HG03095 (cell line): ENCODE results near the gene GPC1.
A peak's percentile ranks its signal among the peaks of the same experiment; 100 is the strongest.

ENCODE experiments used
- ATAC-seq: cut with Tn5 transposase; IDR thresholded peaks from one replicate; pipeline ENCODE4 v1.9.1; 2021; ENCODE audit warnings: moderate library complexity; ENCODE audit not compliant: unreplicated experiment

Gene GPC1

DNA sequence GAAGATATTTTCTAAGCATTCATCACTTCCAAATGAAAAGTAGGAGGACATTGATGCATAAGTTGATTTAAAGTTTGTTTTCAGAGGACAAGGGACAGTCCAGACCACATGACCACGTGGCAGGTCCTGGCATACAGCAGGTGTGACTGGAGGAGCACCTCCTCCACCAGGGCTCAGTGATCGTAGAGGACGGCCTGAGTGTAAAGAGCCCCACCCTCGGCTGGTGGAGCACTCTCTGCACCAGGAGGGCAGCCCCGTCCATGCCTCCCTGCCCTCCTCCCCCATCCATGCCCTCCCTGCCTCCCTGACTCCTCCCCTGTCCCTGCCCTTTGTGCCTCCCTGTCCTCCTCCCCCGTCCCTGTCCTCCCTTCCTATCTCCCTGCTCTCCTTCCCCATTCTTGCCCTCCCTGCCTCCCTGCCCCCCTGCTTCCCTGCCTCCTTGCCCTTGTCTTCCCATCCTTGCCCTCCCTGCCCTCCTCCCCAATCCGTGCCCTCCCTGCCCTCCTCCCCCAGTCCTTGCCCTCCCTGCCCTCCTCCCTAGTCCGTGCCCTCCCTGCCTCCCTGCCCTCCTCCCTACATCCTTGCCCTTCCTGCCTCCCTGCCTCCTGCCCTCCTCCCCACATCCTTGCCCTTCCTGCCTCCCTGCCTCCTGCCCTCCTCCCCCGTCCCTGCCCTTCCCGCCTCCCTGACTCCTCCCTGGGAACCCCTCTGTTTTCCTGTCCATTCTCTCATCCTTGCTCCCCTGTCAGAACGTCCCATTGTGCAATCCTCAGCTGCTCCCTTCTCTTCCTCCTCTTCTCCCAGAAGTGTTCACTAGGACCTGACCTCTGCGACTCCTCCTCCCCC, 74.4 kb downstream of the GPC1 start:
- ATAC-seq: no peak

DNA sequence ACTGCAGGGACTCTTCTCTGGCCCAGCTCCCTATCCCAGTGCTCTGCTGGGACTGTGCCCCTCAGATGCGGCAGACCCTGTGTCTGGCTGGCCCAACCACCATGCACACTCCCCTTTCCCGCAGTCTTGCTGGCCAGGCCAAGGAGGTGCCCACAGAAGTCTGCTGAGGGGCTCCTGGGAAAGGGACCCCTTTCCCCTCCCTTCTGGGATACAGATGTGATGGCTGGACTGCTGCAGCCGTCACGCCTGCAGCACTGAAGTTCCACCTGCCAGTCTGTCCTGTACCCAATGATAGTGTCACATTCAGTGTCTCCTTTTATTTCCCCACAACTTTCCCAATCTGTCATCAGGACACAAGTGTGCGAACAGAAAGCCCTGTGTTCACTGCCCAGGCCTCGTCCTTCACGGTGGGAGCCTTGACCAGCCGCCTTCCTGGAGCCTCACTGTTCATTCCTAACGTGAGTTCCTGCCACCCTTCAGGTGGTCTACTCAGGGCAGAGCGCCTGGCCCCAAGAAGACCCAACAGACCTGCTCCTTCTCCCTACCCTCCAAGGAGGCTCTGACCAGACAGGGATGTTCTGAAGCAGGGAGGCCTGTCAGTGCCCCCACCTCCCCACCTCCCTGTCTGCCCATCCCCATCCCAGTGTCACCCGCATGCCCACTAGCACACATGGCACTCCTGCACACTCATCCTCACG, 75.2 kb downstream of the GPC1 start:
- no peak for ATAC-seq

DNA sequence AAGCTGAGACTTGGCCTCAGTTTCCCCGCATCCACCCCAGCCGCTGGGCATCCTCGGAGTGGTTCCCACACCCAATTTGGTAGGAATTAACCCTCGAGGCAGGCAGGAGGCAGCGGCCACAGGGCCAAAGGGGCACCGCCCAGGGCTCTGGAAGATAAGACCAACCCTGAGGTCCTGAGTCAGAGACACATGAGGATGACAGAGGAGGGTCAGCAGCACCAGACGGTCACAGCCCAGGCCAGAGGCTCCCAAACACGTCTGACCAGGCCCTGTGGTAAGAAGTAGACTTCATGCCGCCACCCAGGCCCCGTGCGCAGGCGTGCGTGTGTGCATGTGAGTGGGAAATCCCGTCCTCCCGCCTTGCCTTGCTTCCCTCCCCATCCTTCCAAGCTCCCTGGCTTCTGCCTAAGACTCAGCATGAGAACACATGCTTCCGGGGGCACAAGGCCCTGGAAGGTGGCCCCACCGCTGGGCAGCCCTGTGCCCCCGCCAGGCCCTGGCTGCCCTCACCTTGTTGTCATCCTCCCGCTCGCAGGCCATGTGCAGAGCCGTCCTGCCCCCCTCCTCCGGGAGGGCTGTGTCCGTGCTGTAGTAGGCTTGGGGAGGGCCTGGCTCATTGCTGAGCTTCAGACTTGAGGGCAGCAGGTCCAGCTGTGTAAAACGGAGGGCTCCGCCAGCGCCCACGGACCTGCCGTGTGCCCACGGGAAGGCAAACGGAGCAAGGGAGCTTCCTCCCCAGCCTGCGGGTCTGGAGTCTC, 76.1 kb downstream of the GPC1 start:
- no peak for ATAC-seq

DNA sequence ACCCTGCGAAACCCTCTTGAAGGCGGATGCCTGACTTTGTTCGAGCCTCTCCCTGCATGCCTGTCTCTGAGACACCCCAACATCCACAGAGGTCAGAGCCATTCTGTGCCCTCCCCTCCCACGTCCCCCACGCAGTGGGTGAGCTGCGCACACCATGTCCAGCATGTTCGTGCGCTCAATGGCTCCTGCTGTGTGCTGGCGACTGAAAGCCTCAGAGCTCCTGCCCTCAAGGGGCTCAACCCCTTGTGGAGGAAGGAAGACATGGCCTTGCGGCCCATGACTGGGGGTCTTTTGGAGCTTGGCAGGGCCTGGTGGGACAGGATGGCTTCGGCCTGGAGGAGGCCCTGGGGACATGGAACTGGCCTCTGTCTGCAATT, 76.6 kb downstream of the GPC1 start:
- no peak for ATAC-seq

GRCh38 chr2:240512666-240513535, 77.4 kb downstream of the GPC1 start:
- no peak for ATAC-seq

DNA sequence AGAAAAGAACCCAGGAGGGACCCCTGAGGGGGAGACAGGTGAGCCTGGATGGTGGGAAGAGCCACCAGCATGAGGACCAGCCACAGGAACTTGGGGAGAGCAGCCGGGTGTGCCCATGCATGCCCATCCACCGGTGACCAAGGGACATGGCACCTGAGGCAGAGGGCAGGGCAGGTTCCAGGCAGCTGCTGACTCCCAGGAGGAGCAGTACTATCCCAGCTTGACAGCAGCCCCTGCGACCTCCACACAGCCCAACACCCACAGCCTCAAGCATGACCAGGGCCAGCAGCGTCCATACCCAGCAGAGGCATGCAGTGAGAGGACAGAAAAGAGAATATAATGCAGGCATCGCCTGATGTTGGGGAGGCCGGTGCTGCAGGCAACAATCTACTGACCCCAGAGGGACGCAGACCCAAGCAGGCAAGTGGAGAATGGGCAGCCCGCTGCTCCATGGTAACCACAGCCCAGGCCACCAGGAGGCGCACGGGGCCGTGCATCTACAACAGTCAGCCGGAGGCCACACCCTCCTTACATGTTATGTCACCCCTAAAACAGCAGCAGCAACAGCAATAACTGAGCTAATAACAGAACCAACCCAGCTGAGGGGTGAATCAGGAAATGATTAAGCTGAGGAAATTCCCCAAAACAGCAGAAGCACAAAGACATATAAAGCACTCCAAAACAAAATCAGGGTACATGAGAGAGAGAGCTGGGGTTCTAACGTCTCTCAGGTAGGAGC, 78.3 kb downstream of the GPC1 start:
- peak; percentile 92 for ATAC-seq

GRCh38 chr2:240514631-240515030, 79.2 kb downstream of the GPC1 start:
- no peak for ATAC-seq

- ATAC-seq: no peak
Observed at GRCh38 chr2:240517342-240517741, 81.9 kb downstream of the GPC1 start.
